ENCODE measurements around the gene BAIAP2L1. TPM values are rescaled to one million over a fixed set of nuclear protein-coding genes. Genes with fewer than 3 reads are reported as not detected.

Gene BAIAP2L1
- total and polyA plus RNA-seq, 2 donors from 2014 or later, result 9.6 to 18.8 TPM

GRCh38 chr7:98439484-98439883 lies 38.6 kb upstream of the BAIAP2L1 start:
- intact Hi-C loops (cut with DNase I), result loop anchor here (10.0 kb wide), 1 partner anchor 305 kb away; no protein-coding TSS in a partner anchor
- no peaks in the 10 kb centered on the region for H3K4me1 ChIP-seq (ENCODE audit: control insufficient read depth in 2 of 3, insufficient read depth in 2 of 3, low read depth in 1 of 3, low read length in 3 of 3)
- no peaks in the 10 kb centered on the region for H3K36me3 ChIP-seq (ENCODE audit: control insufficient read depth in 2 of 3, insufficient read depth in 3 of 3, low read length in 3 of 3)
- no peak overlapping the region for H3K4me3 ChIP-seq (ENCODE audit: low read length in 3 of 3)
- H3K9ac ChIP-seq (ENCODE audit: low read length in 3 of 3), result no peak overlapping the region
- no peak for DNase-seq
- no peaks in the 10 kb centered on the region for H3K9me3 ChIP-seq (ENCODE audit: control insufficient read depth in 2 of 3, insufficient read depth in 1 of 3, low read length in 3 of 3)
- TF ChIP-seq CTCF (IDR thresholded peaks at IDR 0.05; ENCODE audit: borderline replicate concordance, extremely low read depth, insufficient read depth), result no peak
- no peak for FAIRE-seq
- no peaks in the 10 kb centered on the region for H3K27me3 ChIP-seq (ENCODE audit: control insufficient read depth, insufficient read depth, low read length)
- no peak overlapping the region for H3K27ac ChIP-seq (ENCODE audit: low read depth in 2 of 2, low read length in 2 of 2)

- FAIRE-seq, result no peak
- DNase-seq, result no peak
- intact Hi-C loops (cut with DNase I), result loop anchor here (5.0 to 10.0 kb wide), 2 partner anchors 311 to 408 kb away; no protein-coding TSS in a partner anchor
Measured at GRCh38 chr7:98434087-98434486, 33.2 kb upstream of the BAIAP2L1 start.

GRCh38 chr7:98429799-98430198 lies 28.9 kb upstream of the BAIAP2L1 start:
- no peak overlapping the region for H3K27ac ChIP-seq (ENCODE audit: low read depth in 2 of 2, low read length in 2 of 2)

More at GRCh38 chr7:98434087-98434486, 33.2 kb upstream of the BAIAP2L1 start:
- H3K9me3 ChIP-seq (ENCODE audit: control insufficient read depth in 2 of 3, insufficient read depth in 1 of 3, low read length in 3 of 3), result no peaks in the 10 kb centered on the region
- H3K27me3 ChIP-seq (ENCODE audit: control insufficient read depth, insufficient read depth, low read length), result no peaks in the 10 kb centered on the region
- no peak for TF ChIP-seq CTCF (IDR thresholded peaks at IDR 0.05; ENCODE audit: borderline replicate concordance, extremely low read depth, insufficient read depth)
- H3K4me1 ChIP-seq (ENCODE audit: control insufficient read depth in 2 of 3, insufficient read depth in 2 of 3, low read depth in 1 of 3, low read length in 3 of 3), result no peaks in the 10 kb centered on the region
- H3K27ac ChIP-seq (ENCODE audit: low read depth in 2 of 2, low read length in 2 of 2), result no peak overlapping the region
- H3K36me3 ChIP-seq (ENCODE audit: control insufficient read depth in 2 of 3, insufficient read depth in 3 of 3, low read length in 3 of 3), result no peaks in the 10 kb centered on the region
- no peak overlapping the region for H3K4me3 ChIP-seq (ENCODE audit: low read length in 3 of 3)
- no peak overlapping the region for H3K9ac ChIP-seq (ENCODE audit: low read length in 3 of 3)

More at GRCh38 chr7:98429799-98430198, 28.9 kb upstream of the BAIAP2L1 start:
- DNase-seq (no peak), FAIRE-seq (no peak)
- TF ChIP-seq CTCF (IDR thresholded peaks at IDR 0.05; ENCODE audit: borderline replicate concordance, extremely low read depth, insufficient read depth), result no peak
- intact Hi-C loops (cut with DNase I), result loop anchor here (5.0 to 10.0 kb wide), 2 partner anchors 315 to 413 kb away; no protein-coding TSS in a partner anchor
- no peaks in the 10 kb centered on the region for H3K36me3 ChIP-seq (ENCODE audit: control insufficient read depth in 2 of 3, insufficient read depth in 3 of 3, low read length in 3 of 3)
- H3K9me3 ChIP-seq (ENCODE audit: control insufficient read depth in 2 of 3, insufficient read depth in 1 of 3, low read length in 3 of 3), result no peaks in the 10 kb centered on the region
- no peak overlapping the region for H3K4me3 ChIP-seq (ENCODE audit: low read length in 3 of 3)
- no peaks in the 10 kb centered on the region for H3K27me3 ChIP-seq (ENCODE audit: control insufficient read depth, insufficient read depth, low read length)
- no peak overlapping the region for H3K9ac ChIP-seq (ENCODE audit: low read length in 3 of 3)
- no peaks in the 10 kb centered on the region for H3K4me1 ChIP-seq (ENCODE audit: control insufficient read depth in 2 of 3, insufficient read depth in 2 of 3, low read depth in 1 of 3, low read length in 3 of 3)

Data from kidney (tissue), 14 donors.